Renal cortical epithelial cell (primary cell): ENCODE results near the gene ITLN1. TPM values are rescaled to one million over a fixed set of nuclear protein-coding genes. Genes with fewer than 3 reads are reported as not detected.

ENCODE experiments used
- DNase-seq: peaks from one replicate; pipeline ENCODE4 v3.0.0-alpha.2; 2011; ENCODE audit warnings: low read depth
- total RNA-seq: library from RNA; depleted of rRNA; stranded (reverse); fragments of >200 nt; gene quantifications from 2 replicates; pipeline ENCODE4 v1.2.3, GENCODE V29; 2014

Gene ITLN1
- total RNA-seq, 1 donor from 2014 or later: not detected

DNA sequence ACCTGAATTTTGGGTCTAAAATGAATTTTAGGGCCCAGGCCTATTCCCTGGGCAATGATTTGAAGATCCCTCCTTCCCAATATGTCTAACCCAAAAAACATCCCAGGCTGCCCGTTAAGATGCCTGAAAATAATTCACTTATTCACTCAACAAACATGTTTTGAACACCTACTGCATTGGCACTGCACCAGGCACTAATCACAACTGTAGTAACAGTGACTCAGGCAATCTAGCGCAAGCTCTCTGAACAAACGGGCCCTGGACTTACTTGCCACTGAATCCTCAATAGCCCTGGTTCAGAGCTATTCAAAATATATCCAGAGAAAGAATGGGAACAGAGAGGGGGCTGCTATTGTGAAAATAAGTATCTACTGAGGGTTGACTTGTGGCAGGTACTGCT, 26.5 kb downstream of the ITLN1 start:
- no peak for DNase-seq

DNA sequence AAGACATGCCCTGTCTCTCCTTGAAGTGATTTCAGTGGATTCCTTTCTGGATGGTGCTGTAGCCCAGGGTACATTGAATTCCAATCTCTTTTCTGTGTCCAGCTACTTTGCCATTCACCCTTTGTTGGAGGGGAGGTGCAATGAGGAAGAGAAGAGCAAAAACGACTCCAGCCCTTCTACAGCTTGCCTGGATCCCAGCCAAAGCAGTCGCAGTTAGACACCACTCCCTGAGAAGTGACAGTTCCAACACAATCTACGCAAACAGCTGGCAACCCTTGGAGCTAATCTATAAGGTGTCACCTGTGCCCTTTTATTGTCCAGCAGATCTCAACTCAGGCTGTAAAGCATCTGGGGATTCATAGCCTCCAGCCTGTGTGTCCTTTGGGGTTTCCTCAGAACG, 26.9 kb downstream of the ITLN1 start:
- DNase-seq: no peak

DNA sequence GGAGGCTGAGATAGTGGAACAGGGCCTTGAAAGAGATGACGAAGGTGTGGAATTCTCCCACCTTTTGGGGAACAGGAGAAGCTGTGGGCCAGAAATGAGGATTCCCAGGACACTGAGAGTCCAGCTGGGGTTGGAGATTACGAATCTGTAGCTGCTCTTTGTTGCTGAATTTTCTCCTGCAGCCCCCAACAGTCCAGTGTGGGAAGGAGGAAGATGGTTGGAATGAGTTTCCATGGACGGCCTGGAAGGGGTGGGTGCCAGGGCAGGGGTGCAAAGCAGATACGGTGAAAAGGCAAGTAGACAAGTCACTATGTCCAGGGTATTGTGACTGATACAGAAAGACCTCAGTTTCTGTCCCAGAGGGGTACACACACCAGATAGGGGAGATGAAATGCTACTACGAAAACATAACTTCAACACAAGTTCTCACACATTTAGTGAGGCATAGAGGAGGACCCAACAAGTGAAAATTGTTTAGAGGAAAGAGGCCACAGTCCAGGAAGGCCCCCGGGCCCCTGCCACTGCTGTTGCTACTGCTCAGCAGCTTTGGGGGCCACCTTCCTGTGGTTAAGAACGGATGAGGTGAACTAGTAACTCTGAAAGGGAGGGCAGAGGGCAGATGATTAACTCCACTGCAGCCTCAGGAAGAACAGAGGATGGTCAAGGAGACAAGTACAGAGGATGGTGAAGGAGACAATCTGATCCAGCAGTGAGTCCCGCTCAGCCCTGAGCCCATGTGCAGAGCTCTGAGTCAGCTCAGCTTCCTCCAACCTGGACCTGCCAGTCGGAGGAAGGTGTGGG, 29.6 kb downstream of the ITLN1 start:
- DNase-seq: no peak

DNA sequence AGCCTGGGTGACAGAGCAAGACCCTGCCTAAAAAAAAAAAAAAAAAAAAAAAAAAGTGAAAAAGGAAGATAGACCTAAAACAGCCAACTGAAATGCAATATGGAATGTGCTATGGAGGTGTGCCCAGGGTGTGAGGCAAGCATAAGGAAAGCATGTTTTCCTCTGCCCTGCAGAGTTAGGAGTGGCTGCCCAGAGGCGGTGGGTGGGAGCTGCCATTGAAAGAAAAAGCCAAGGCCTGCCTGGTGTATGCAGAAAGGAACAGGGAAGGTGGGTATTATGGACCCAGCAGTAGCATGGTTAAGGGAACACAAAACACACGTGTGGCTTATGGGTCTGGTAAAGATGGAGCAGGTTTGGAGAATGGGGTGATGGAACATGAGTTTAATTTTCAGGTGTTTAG, 31.2 kb downstream of the ITLN1 start:
- DNase-seq: no peak

DNA sequence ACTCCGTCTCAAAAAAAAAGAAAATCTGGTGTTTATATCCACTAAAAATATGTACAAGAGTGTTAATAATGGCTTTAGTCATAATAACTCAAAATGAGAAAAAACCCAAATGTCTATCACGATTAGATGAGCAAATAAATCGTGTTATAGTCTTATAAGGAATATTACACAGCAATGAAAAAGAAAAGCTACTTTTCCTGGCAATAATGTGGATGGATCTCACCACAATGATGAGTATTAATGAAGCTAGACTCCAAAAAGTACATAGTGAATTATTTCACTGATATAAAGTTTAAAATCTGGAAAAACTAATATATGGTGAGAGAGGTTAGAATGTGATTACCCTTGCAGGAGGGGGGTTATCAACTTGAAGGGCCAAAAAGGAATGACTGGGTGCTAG, 32.0 kb downstream of the ITLN1 start:
- no peak for DNase-seq

DNA sequence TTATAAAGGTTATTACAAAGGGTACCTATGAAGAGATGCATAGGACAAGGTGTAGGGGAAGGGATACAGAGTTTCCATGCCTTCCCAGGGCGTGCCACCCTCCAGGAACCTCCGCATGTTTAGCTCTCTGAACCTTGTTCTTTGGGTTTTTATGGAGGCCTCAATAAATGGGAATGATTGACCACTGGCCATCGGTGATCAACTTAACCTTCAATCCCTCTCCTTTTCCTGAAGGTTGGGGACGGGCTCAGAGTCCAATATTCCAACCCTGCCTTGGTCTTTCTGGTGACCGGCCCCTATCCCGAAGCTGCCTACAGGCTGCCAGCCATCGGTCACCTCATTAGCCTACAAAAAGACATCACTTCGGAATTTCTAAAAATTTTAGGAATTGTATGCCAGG, 34.0 kb downstream of the ITLN1 start:
- DNase-seq: no peak

DNA sequence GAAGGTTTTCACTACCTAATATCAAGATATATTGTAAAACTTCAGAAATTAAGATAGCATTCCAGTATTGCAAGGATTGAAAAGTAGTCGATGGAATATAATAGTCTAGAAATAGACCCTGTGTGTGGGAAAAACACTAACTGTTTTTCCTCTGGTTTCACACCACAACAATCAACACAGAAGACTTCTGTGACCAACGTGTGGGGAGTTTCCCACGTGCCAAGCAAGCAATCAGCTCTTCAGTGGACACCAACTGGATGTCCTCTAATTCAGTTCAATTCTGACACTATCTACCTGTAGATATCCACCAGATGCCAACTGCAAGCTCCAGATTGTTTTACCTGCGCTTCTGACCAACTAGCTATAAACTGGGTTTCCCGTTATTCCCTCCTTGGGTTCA, 34.4 kb downstream of the ITLN1 start:
- no peak for DNase-seq

DNA sequence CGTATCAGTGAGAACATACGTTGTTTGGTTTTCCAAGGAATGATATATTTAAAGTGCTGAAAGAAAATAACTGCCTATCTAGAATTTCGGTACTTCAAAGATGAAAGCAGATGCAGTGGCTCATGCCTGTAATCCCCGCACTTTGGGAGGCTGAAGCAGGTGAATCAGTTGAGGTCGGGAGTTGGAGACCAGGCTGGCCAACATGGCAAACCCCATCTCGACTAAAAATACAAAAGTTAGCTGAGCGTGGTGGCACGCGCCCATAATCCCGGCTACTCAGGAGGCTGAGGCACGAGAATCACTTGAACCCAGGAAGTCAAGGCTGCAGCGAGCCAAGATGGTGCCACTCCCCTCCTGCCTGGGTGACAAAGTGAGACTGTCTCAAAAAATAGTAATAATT, 38.7 kb downstream of the ITLN1 start:
- DNase-seq: no peak

DNA sequence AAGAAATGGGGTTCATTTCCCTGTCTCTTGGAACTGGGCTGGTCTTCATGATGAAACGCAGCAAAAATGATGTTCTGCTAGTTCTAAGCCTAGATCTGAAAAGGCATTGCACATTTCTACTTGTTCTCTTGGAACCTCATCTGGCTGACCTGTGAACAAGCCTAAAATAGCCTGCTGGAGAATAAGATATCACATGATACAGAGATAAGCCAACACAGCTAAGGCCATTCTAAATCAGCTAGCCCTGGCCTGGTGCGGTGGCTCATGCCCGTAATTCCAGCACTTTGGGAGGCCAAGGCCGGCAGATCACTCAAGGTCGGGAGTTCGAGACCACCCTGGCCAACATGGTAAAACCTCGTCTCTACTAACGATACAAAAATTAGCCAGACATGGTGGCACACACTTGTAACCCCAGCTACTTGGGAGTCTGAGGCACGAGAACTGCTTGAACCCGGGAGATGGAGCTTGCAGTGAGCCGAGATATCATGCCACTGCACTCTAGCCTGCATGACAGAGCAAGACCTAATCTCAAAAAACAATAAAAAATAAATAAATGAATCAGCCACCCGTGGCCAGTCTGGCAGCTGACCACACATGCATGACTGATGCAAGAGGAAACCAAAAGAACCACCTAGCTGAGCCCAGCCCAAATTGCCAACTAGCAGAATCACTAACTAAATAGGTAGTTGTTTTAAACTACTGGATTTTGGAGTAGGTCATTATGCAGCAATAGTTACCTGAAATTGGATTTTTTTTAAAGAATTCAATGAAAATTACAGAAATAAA, 40.3 kb downstream of the ITLN1 start:
- no peak for DNase-seq

DNA sequence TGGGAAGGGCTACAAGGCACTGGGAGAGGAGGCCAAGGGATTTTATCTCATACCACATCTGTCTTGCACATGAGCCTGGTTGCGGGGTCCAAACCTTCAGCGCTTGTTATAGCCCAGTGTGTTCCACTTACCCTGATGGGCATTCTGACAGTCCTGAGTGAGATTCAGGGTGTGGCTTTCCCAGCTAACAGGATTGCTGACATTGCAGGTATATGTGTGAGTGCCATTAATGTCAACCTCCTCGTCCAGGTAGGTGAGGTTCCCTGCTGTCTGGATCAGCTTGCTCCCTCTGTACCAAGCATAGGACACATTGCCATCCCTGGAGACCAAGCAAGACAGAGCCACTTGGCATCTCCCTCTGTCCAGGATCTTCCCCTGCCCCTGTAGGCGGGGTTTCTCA, 43.9 kb downstream of the ITLN1 start:
- no peak for DNase-seq

DNA sequence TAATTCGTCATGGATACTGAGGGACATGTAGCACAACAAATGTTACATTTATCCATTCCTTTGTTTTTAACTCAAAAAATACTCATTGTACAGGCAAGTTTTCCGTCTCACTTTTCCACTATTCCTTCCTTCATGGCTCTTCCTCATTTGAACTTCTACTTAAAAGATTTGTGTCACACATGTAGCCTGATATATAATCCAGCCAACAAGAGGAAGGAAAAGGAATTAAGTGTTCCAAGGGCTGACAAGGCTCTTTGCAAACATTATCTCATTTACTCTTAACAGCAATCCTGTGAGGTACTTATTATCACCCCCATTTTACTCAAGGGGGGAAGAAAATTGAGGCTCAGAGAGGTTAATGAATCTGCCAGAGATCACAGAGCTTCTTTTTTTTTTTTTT, 45.2 kb downstream of the ITLN1 start:
- no peak for DNase-seq

DNA sequence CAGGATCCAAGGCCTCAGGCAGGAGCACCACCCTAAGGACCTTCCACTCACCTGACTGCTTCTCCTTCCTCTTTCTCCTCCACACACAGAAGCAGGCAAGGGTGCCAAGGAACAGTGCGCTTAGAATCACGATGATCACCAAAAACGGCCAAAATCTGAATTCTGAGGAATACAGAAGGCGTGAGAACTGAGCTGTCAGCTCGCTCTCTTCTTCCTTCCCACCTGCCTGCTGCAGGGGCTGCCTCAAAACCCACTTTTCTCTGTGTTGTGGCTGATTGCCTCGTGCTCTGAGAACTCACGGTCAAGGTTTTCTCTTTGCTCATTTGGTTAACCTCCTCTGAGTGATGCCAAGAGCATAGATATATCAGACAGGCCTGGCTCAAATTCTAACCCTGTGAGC, 46.1 kb downstream of the ITLN1 start:
- no peak for DNase-seq

DNA sequence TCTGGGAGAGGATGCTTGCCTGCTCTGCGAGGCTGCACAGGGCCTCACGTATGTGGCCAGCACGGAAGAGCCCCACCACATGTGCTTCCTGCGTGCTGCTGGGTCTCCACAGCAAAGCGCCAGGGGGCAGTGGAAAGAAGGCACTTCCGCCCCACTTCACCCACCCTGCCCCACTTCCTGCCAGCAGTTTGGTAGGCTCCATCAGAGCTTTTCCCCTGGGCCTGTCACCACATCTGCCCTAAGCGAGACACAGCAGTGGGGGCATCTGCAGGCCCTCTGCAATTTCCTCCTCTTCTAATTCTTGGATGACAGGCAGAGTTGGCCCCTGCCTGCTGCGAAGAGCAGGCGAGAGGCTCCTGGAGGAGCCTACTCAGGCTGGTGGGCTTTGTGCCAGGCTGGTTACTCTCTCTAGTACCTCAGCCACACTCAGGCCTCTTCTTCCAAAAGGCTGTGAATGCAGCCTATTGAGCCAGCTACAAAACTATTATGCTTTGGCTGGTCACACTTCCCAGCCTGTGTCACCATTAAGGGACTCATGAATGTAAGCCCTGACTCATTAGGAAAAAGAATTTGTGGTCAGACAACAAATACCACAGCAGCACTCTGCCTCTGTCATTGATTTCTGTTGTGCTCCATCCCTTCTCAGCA, 47.3 kb downstream of the ITLN1 start:
- peak; percentile 30 for DNase-seq

DNA sequence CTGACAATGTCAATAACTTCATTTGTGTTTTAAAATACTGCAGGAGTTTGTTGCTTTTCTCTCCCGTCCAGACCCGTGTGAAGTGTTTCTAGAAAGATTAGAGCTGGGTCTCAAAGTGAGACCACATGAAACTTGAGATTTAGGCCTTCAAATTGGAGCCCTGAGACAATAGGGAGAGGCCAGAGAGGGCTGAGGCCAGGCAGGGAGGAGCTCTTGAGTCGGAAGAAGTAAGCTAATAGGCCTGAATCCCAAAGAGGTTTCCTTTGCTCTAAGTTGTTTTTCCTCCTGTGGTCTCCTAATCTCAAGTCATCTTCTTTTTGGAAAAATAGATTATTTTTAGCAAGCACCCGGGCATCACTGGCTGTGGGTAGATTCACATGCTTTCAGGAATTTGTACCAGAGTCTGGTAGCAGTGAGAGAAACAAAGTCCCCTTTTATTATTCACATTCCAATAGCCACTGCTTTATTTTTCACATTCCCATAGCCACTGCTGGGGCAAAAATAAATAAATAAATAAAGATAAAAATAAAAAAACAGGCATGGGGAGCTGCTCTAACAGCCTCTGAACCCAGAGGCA, 47.9 kb downstream of the ITLN1 start:
- no peak for DNase-seq

DNA sequence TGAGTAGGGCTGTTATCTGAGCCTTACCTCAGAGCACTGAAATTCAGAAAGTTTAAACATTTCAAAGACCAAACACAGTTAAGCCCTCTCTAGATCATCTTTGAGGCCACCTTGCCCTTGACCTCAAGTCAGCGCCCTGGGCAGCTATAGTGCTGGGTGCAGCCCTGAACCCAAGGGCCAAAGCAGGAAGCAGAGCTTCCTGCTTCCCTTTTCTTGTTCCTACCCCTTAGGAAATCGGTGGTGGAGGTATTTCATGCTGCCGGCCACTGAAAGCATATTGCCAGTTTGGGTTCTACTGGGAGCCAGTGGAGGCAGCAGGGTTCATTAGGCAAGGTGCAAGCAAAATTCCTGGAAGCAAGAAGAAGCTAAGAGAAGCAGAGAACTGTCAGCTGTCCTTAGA, 48.4 kb downstream of the ITLN1 start:
- no peak for DNase-seq

DNA sequence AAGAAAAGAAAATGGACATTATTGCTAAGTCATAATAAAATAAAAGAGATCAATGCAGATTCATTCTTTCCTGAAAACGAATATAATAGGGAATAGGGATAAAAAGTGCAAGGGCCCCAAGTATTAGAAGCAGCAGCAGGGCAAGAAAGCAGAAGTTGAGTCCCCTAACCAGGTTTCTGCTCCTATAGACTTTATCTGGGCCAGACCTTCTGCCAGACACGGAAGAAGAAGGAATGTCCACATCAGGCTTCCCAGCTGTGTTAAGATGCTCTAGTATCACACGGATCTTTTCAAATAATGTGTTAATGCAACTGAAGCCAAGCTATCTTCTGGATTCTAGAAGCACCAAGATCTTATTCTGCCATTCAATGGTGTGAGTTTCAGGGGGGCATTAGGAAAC, 49.2 kb downstream of the ITLN1 start:
- DNase-seq: no peak

DNA sequence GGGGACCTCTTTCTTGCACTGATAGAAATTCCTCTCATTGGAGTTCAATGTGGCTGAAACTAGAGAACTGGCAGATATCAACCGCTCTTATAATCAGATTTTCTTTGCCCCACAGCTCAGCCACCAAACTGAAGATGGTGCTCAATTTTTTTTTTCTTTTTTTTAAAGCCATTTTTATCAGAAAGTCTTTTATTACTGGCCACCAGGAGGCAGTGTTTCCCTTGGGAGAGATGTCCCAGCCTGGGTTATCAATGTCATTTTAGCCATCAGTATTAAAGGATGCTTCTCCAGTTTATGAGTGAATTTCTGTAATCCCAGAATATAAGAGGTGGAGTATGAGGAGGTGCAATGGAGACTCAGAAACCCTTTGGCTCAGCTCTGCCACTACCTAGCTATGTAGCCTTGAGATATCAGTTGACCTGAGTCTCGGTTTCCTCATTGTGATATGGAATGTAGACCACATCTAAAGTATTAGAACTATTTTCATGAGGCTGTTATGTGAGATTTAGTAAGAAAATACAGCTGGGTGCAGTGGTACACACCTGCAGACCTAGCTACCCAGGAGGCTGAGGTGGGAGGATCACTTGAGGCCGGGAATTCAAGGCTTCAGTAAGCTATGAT, 49.9 kb downstream of the ITLN1 start:
- peak; percentile 24 for DNase-seq

DNA sequence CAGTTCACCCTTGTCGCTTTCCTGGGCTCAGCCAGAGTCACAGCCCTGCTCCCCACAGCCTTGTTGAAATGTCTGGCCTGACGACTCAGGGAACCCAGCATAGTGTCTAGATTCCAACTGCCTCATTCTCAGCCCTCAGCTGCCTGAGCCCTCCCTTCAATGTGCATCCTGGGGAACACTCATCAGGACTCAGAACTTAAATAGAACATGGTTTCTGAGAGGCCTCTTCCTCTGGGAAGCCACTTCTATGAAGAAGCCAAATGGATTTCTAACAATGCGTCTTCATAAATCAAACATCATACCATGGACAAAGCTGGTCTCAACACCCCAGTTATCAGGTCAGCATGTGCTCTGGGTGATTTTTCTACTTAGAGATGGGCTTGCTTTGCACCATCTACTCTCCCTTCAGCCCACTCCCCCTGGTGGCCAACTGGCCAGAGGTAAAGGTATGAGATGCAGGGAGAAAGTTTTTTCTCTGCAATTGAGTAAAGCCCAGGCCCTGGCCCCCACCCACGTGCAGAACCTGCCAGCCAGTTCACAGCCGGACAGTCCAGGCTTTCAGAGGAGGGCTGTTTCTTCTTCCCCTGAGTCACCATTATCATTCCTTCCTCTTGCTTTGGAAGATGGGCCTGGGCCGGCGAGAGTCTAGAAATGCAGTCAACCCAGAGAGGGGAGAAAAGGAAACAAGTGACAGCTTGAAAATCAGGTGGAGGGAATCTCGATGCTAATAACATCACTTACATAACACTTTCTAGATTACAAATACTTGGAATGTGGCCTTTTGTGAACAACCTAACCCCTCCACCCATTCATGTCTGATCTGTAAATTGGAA, 54.4 kb downstream of the ITLN1 start:
- peak; percentile 33 for DNase-seq

DNA sequence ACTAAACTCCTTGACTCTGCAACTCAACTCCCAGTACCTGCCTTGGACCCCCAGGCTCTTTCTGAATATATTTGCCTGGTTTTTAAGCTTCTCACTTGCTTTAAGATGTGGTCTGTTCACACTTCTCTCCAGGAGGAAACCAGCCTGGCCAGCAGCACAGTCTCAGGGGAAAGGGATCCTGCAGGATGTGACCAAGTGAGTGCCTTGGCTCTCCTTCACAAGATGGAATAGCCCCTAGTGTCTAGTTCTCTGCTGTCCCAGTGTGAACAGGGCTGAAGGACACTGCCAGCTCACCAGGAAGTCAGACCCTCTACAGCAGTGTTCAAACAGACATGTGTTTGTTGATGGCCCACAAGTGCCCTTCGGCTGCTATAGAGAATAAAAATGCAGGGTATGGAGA, 55.2 kb downstream of the ITLN1 start:
- DNase-seq: no peak

DNA sequence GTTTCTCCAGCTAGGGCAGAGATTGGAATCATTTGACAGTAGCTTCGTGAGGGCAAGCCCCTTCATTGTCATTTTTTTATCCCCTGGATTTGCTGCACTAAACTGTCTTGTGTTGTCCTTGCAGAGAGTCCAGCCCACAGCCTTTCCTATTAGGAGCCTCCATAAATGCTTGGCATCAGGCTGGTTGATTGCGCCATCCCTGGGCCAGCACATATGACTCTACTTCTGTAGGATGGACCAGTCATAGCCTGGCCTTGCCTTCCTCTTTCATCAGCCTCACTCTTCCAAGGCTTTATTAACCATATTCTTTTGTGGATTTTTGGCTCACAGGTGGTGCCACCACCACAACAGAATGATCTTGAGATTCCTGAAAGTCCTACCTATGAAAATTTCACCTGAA, 57.6 kb downstream of the ITLN1 start:
- no peak for DNase-seq

DNA sequence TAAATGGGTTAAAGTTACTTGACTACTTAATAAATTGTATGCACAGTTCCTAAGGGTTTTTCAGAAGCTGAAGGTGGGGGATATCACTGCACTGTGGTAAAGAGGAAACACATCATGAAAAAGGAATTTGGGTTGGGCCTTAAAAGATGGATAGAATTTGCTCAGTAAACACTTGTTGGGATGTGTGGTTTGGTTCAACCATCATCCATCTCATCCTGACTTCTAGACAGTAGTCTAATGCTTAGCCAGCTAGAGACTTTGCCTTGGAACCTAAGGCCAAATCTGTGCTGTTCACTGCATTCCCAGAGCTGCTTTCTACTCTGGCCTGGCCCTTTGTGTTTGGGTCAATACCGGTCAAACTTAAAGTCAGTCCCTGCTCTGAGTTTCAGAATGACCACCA, 58.4 kb downstream of the ITLN1 start:
- DNase-seq: no peak
